ENCODE measurements around the gene NFYC.
"Not testable (repeated sequence)": the region's sequence is repeated elsewhere in the genome, so short reads cannot be mapped to it uniquely, and the experiment has no call there.

The NFYC gene

GRCh38 chr1:40679165-40679953 lies 12.1 kb upstream of the NFYC start:
- no peak for DNase-seq (ENCODE audit: low read depth in 1 of 2, low spot score in 1 of 2)
- in situ Hi-C loops (cut with HindIII; ENCODE audit: low pct_unique_long_range_greater_than_20kb, low sequenced_read_pairs) = no loop called here
- no peak for TF ChIP-seq JUND (IDR thresholded peaks at IDR 0.05; ENCODE audit: low read depth)

DNA sequence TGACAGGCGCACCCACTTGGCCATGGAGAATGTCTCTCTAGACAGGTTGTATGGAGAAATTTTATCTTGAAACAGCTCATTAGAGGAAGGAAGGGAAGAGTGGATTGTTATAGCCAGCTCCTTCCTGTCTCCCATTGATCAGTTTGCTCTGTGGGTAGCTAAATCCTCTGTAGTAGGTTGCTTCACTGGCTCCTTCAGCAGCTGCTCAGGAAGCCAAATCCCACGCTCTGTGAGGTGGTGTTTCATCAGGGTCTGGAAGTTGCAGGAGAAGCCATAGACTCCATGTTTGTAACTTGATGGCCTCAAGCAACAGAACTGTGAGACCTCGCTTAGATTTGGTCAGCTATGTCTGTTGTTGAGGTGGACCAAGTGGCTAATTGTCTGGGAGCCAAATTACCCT lies 6.8 kb upstream of the NFYC start:
- no peak for DNase-seq (ENCODE audit: low read depth in 1 of 2, low spot score in 1 of 2)
- in situ Hi-C loops (cut with HindIII; ENCODE audit: low pct_unique_long_range_greater_than_20kb, low sequenced_read_pairs) = no loop called here
- TF ChIP-seq JUND (IDR thresholded peaks at IDR 0.05; ENCODE audit: low read depth) = no peak

GRCh38 chr1:40687059-40687458 lies 4.4 kb upstream of the NFYC start:
- in situ Hi-C loops (cut with HindIII; ENCODE audit: low pct_unique_long_range_greater_than_20kb, low sequenced_read_pairs) = no loop called here
- no peak for DNase-seq (ENCODE audit: low read depth in 1 of 2, low spot score in 1 of 2)
- TF ChIP-seq JUND (IDR thresholded peaks at IDR 0.05; ENCODE audit: low read depth) = no peak

DNA sequence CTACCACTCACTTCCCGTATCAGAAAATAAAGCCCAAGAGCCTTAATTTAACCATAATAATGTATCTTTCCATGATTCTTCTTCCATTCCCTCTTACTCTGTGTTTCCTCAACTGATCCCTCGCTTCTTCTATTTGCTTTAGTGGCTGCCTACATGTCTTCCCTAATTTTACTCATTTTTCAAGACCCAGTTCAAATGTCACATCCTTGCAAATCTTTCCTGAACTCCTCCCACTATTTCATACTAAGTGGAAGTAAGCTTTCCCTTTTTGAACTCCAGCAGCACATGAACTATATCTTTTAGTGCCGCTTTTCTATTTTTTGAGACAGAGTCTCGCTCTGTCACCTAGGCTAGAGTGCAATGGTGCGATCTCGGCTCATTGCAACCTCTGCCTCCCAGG lies 3.8 kb upstream of the NFYC start:
- in situ Hi-C loops (cut with HindIII; ENCODE audit: low pct_unique_long_range_greater_than_20kb, low sequenced_read_pairs) = no loop called here
- no peak for TF ChIP-seq JUND (IDR thresholded peaks at IDR 0.05; ENCODE audit: low read depth)

GRCh38 chr1:40689737-40690136 lies 1.8 kb upstream of the NFYC start:
- DNase-seq (ENCODE audit: low read depth in 1 of 2, low spot score in 1 of 2) = no peak
- TF ChIP-seq JUND (IDR thresholded peaks at IDR 0.05; ENCODE audit: low read depth) = no peak
- in situ Hi-C loops (cut with HindIII; ENCODE audit: low pct_unique_long_range_greater_than_20kb, low sequenced_read_pairs) = no loop called here

More for the DNA sequence above, 3.8 kb upstream of the NFYC start:
- DNase-seq (ENCODE audit: low read depth in 1 of 2, low spot score in 1 of 2) = no peak

GRCh38 chr1:40690771-40691537 lies 550 bp upstream of the NFYC start:
- no peak for DNase-seq (ENCODE audit: low read depth in 1 of 2, low spot score in 1 of 2)
- in situ Hi-C loops (cut with HindIII; ENCODE audit: low pct_unique_long_range_greater_than_20kb, low sequenced_read_pairs) = no loop called here
- TF ChIP-seq JUND (IDR thresholded peaks at IDR 0.05; ENCODE audit: low read depth) = no peak

- in situ Hi-C loops (cut with HindIII; ENCODE audit: low pct_unique_long_range_greater_than_20kb, low sequenced_read_pairs) = no loop called here
- TF ChIP-seq JUND (IDR thresholded peaks at IDR 0.05; ENCODE audit: low read depth) = no peak
- no peak for DNase-seq (ENCODE audit: low read depth in 1 of 2, low spot score in 1 of 2)
Measured at GRCh38 chr1:40692429-40692895, 958 bp downstream of the NFYC start.

- DNase-seq (ENCODE audit: low read depth in 1 of 2, low spot score in 1 of 2) = no peak
- in situ Hi-C loops (cut with HindIII; ENCODE audit: low pct_unique_long_range_greater_than_20kb, low sequenced_read_pairs) = no loop called here
- no peak for TF ChIP-seq JUND (IDR thresholded peaks at IDR 0.05; ENCODE audit: low read depth)
Measured at GRCh38 chr1:40693425-40693824, 1.9 kb downstream of the NFYC start.

- TF ChIP-seq JUND (IDR thresholded peaks at IDR 0.05; ENCODE audit: low read depth) = no peak
- DNase-seq (ENCODE audit: low read depth in 1 of 2, low spot score in 1 of 2) = no peak
- in situ Hi-C loops (cut with HindIII; ENCODE audit: low pct_unique_long_range_greater_than_20kb, low sequenced_read_pairs) = no loop called here
Measured at GRCh38 chr1:40694353-40694874, 2.9 kb downstream of the NFYC start.

DNA sequence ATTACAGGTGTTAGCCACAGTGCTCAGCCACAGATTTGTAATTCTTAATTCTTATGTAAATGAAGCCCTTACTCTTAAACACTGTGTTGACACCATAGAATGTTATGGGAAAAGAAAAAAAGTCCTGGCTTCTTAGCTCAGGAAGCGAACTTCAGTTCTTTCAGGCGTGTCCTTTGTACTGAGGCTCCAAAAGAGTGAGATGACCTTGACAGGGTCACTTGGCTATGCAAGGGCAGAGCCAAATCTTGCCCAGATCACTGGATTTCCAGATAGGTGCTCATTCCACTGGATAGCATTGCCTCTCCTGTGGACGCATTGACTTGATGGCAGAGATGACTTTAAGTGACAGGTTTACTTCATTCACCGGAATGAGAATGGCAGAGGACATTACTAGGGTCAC lies 4.8 kb downstream of the NFYC start:
- DNase-seq (ENCODE audit: low read depth in 1 of 2, low spot score in 1 of 2) = no peak
- in situ Hi-C loops (cut with HindIII; ENCODE audit: low pct_unique_long_range_greater_than_20kb, low sequenced_read_pairs) = no loop called here
- no peak for TF ChIP-seq JUND (IDR thresholded peaks at IDR 0.05; ENCODE audit: low read depth)

GRCh38 chr1:40697436-40697835 lies 5.9 kb downstream of the NFYC start:
- in situ Hi-C loops (cut with HindIII; ENCODE audit: low pct_unique_long_range_greater_than_20kb, low sequenced_read_pairs) = no loop called here
- no peak for TF ChIP-seq JUND (IDR thresholded peaks at IDR 0.05; ENCODE audit: low read depth)
- no peak for DNase-seq (ENCODE audit: low read depth in 1 of 2, low spot score in 1 of 2)

GRCh38 chr1:40699787-40700186 lies 8.3 kb downstream of the NFYC start:
- no peak for DNase-seq (ENCODE audit: low read depth in 1 of 2, low spot score in 1 of 2)
- in situ Hi-C loops (cut with HindIII; ENCODE audit: low pct_unique_long_range_greater_than_20kb, low sequenced_read_pairs) = no loop called here
- TF ChIP-seq JUND (IDR thresholded peaks at IDR 0.05; ENCODE audit: low read depth) = no peak

- TF ChIP-seq JUND (IDR thresholded peaks at IDR 0.05; ENCODE audit: low read depth) = no peak
- in situ Hi-C loops (cut with HindIII; ENCODE audit: low pct_unique_long_range_greater_than_20kb, low sequenced_read_pairs) = no loop called here
- no peak for DNase-seq (ENCODE audit: low read depth in 1 of 2, low spot score in 1 of 2)
Measured at GRCh38 chr1:40701684-40702083, 10.2 kb downstream of the NFYC start.

GRCh38 chr1:40702810-40703209 lies 11.3 kb downstream of the NFYC start:
- in situ Hi-C loops (cut with HindIII; ENCODE audit: low pct_unique_long_range_greater_than_20kb, low sequenced_read_pairs); DNase-seq (ENCODE audit: low read depth in 1 of 2, low spot score in 1 of 2): not testable (repeated sequence)
